Measurements from ENCODE around the gene TRPM8.

DNA sequence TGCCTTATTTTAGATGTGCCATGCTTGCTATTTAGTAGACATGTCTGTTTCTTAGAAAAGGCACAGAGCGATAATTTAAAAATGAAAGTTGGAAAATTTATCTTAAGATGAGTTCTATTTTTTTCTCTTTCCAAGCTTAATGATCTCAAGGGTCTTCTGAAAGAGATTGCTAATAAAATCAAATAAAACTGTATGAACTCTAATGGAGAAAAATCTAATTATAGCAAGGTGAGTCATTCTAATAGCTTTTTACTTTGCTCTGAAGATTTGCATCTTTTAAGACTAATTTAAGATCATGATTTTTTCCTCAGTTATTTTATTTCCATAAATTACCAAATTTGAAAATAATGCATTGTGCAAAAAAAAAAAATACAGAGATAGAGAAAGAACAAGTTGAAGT, 97.3 kb downstream of the TRPM8 start:
- TF ChIP-seq, protein P1, sequence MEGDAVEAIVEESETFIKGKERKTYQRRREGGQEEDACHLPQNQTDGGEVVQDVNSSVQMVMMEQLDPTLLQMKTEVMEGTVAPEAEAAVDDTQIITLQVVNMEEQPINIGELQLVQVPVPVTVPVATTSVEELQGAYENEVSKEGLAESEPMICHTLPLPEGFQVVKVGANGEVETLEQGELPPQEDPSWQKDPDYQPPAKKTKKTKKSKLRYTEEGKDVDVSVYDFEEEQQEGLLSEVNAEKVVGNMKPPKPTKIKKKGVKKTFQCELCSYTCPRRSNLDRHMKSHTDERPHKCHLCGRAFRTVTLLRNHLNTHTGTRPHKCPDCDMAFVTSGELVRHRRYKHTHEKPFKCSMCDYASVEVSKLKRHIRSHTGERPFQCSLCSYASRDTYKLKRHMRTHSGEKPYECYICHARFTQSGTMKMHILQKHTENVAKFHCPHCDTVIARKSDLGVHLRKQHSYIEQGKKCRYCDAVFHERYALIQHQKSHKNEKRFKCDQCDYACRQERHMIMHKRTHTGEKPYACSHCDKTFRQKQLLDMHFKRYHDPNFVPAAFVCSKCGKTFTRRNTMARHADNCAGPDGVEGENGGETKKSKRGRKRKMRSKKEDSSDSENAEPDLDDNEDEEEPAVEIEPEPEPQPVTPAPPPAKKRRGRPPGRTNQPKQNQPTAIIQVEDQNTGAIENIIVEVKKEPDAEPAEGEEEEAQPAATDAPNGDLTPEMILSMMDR (IDR thresholded peaks at IDR 0.05): no peak
- no peak for TF ChIP-seq POLR2A (IDR thresholded peaks at IDR 0.05)
- no peak for TF ChIP-seq EP300 (IDR thresholded peaks at IDR 0.05)

All from sigmoid colon (tissue), 4 donors.